ENCODE results near the gene RNF112.

- TF ChIP-seq, protein P1, sequence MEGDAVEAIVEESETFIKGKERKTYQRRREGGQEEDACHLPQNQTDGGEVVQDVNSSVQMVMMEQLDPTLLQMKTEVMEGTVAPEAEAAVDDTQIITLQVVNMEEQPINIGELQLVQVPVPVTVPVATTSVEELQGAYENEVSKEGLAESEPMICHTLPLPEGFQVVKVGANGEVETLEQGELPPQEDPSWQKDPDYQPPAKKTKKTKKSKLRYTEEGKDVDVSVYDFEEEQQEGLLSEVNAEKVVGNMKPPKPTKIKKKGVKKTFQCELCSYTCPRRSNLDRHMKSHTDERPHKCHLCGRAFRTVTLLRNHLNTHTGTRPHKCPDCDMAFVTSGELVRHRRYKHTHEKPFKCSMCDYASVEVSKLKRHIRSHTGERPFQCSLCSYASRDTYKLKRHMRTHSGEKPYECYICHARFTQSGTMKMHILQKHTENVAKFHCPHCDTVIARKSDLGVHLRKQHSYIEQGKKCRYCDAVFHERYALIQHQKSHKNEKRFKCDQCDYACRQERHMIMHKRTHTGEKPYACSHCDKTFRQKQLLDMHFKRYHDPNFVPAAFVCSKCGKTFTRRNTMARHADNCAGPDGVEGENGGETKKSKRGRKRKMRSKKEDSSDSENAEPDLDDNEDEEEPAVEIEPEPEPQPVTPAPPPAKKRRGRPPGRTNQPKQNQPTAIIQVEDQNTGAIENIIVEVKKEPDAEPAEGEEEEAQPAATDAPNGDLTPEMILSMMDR (conservative IDR thresholded peaks at IDR 0.05 in 1 of 2, IDR thresholded peaks at IDR 0.05 in 1 of 2; ENCODE audit: extremely low read depth in 1 of 2, insufficient read depth in 1 of 2, low read depth in 1 of 2, low read length in 2 of 2), result no peak
- no peak for TF ChIP-seq EZH2 (IDR thresholded peaks at IDR 0.05; ENCODE audit: borderline replicate concordance, low read length)
Observed at GRCh38 chr17:19405114-19405513, 5.9 kb upstream of the RNF112 start.
